Measurements from ENCODE around the gene CLDN3. TPM values are rescaled to one million over a fixed set of nuclear protein-coding genes. Genes with fewer than 3 reads are reported as not detected.

The CLDN3 gene
- total RNA-seq, 1 experiment from 2014 or later = not detected

GRCh38 chr7:73740212-73740611 lies 29.9 kb downstream of the CLDN3 start:
- Mint-ChIP-seq H3K27me3 (ENCODE audit: insufficient read depth, unreplicated experiment) (no peaks in the 10 kb centered on the region), H3K4me3 (ENCODE audit: unreplicated experiment) (peak overlapping the region; percentile 46), H3K4me1 (ENCODE audit: insufficient read depth, unreplicated experiment) (peaks cover 5% of the 10 kb centered on the region), H3K27ac (ENCODE audit: low read depth, unreplicated experiment) (no peak overlapping the region), H3K9me3 (ENCODE audit: unreplicated experiment) (no peaks in the 10 kb centered on the region), H3K36me3 (ENCODE audit: insufficient read depth, unreplicated experiment) (peaks cover 14% of the 10 kb centered on the region)
- intact Hi-C loops (cut with micrococcal nuclease) = loop anchor here (10.0 kb wide), 1 partner anchor 65 kb away; no protein-coding TSS in a partner anchor
- TF ChIP-seq CTCF (IDR thresholded peaks at IDR 0.05; ENCODE audit: unreplicated experiment) = no peak
- ChIA-PET POLR2A (interaction anchor here (0.6 to 3.0 kb wide), 6 partner anchors 8 to 110 kb away, joined by 3 to 28 read pairs (median 6); partner anchors contain the start of gene STX1A), CTCF (interaction anchor here (0.6 to 5.0 kb wide), 5 partner anchors 41 to 222 kb away, joined by 3 to 35 read pairs (median 4); no protein-coding TSS in a partner anchor)
- no peak for DNase-seq (ENCODE audit: unreplicated experiment)
- no TSS peak for BruUV-seq (replicated peaks)

GRCh38 chr7:73739387-73739767 lies 30.7 kb downstream of the CLDN3 start:
- TSS peak; percentile 81 for BruUV-seq (replicated peaks)

GRCh38 chr7:73738612-73739386 lies 31.3 kb downstream of the CLDN3 start, which contains the start of gene ABHD11:
TSS of gene ABHD11 (minus strand) at chr7:73738802. CDS start at chr7:73738770, 32 bp downstream.
- no TSS peak for BruUV-seq (replicated peaks)
- CTCF ChIA-PET = interaction anchor here (0.6 to 5.0 kb wide), 11 partner anchors 10 to 287 kb away, joined by 3 to 35 read pairs (median 4); no protein-coding TSS in a partner anchor
- Mint-ChIP-seq H3K36me3 (ENCODE audit: insufficient read depth, unreplicated experiment) (peaks cover 20% of the 10 kb centered on the region), H3K4me3 (ENCODE audit: unreplicated experiment) (peak within 1 kb of the TSS; percentile 91), H3K27ac (ENCODE audit: low read depth, unreplicated experiment) (peak within 1 kb of the TSS; percentile 94), H3K27me3 (ENCODE audit: insufficient read depth, unreplicated experiment) (no peaks in the 10 kb centered on the region), H3K4me1 (ENCODE audit: insufficient read depth, unreplicated experiment) (peaks cover 14% of the 10 kb centered on the region), H3K9me3 (ENCODE audit: unreplicated experiment) (no peaks in the 10 kb centered on the region)
- DNase-seq (ENCODE audit: unreplicated experiment) = peak; percentile 94
- intact Hi-C loops (cut with micrococcal nuclease) = loop anchor here (1.0 kb wide), 1 partner anchor 113 kb away; no protein-coding TSS in a partner anchor
- no peak for TF ChIP-seq CTCF (IDR thresholded peaks at IDR 0.05; ENCODE audit: unreplicated experiment)
- POLR2A ChIA-PET = interaction anchor here (0.5 to 3.0 kb wide), 21 partner anchors 19 to 1992 kb away, joined by 3 to 28 read pairs (median 7); partner anchors contain the start of genes BAZ1B, METTL27, STX1A and TBL2

More at GRCh38 chr7:73739387-73739767, 30.7 kb downstream of the CLDN3 start:
- DNase-seq (ENCODE audit: unreplicated experiment) = no peak
- peaks cover 13% of the 10 kb centered on the region for H3K4me1 Mint-ChIP-seq (ENCODE audit: insufficient read depth, unreplicated experiment)
- H3K36me3 Mint-ChIP-seq (ENCODE audit: insufficient read depth, unreplicated experiment) = peaks cover 19% of the 10 kb centered on the region
- no peaks in the 10 kb centered on the region for H3K9me3 Mint-ChIP-seq (ENCODE audit: unreplicated experiment)
- peak overlapping the region; percentile 91 for H3K4me3 Mint-ChIP-seq (ENCODE audit: unreplicated experiment)
- TF ChIP-seq CTCF (IDR thresholded peaks at IDR 0.05; ENCODE audit: unreplicated experiment) = no peak
- ChIA-PET POLR2A (interaction anchor here (0.7 to 3.0 kb wide), 14 partner anchors 20 to 218 kb away, joined by 3 to 28 read pairs (median 8); partner anchors contain the start of genes BAZ1B, METTL27, STX1A and TBL2), CTCF (interaction anchor here (0.6 to 5.0 kb wide), 8 partner anchors 10 to 234 kb away, joined by 3 to 35 read pairs (median 4); no protein-coding TSS in a partner anchor)
- intact Hi-C loops (cut with micrococcal nuclease) = no loop called here
- no peaks in the 10 kb centered on the region for H3K27me3 Mint-ChIP-seq (ENCODE audit: insufficient read depth, unreplicated experiment)
- H3K27ac Mint-ChIP-seq (ENCODE audit: low read depth, unreplicated experiment) = peak overlapping the region; percentile 94

DNA sequence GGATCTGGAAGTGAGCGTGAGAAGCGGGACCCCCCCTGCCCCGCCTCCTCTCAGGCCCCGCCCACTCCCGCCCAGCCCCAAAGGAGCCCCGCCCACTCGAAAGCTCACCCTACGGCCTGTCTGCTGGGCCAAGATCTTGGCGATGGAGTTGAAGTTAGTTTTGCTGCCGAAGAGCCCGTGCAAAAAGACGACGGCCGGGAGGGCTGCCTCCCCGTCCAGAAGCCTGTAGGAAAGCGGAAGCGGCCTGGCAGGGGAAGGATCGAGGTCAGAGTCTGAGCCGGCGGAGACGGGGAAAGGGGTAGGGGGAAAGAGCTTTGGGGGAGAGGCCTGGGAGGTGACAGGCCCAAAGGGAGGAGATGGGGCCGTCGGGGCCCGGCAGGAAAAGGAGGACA lies 31.9 kb downstream of the CLDN3 start:
- peak overlapping the region; percentile 76 for H3K27ac Mint-ChIP-seq (ENCODE audit: low read depth, unreplicated experiment)
- no peak for TF ChIP-seq CTCF (IDR thresholded peaks at IDR 0.05; ENCODE audit: unreplicated experiment)
- BruUV-seq (replicated peaks) = TSS peak; percentile 36
- H3K4me3 Mint-ChIP-seq (ENCODE audit: unreplicated experiment) = peak overlapping the region; percentile 91
- ChIA-PET CTCF (interaction anchor here (0.9 to 5.0 kb wide), 6 partner anchors 12 to 287 kb away, joined by 4 to 35 read pairs (median 5); no protein-coding TSS in a partner anchor), POLR2A (interaction anchor here (0.6 to 3.0 kb wide), 20 partner anchors 18 to 1992 kb away, joined by 3 to 28 read pairs (median 6); partner anchors contain the start of genes BAZ1B, METTL27, STX1A and TBL2)
- DNase-seq (ENCODE audit: unreplicated experiment) = peak; percentile 59
- H3K9me3 Mint-ChIP-seq (ENCODE audit: unreplicated experiment) = no peaks in the 10 kb centered on the region
- H3K4me1 Mint-ChIP-seq (ENCODE audit: insufficient read depth, unreplicated experiment) = peaks cover 14% of the 10 kb centered on the region
- H3K36me3 Mint-ChIP-seq (ENCODE audit: insufficient read depth, unreplicated experiment) = peaks cover 20% of the 10 kb centered on the region
- intact Hi-C loops (cut with micrococcal nuclease) = loop anchor here (1.0 kb wide), 1 partner anchor 113 kb away; no protein-coding TSS in a partner anchor
- no peaks in the 10 kb centered on the region for H3K27me3 Mint-ChIP-seq (ENCODE audit: insufficient read depth, unreplicated experiment)

Measured in MCF 10A (cell line).